H1 (cell line): ENCODE measurements around the gene OR5AC2. TPM values are rescaled to one million over a fixed set of nuclear protein-coding genes. Genes with fewer than 3 reads are reported as not detected.

Experiments
- CTCF ChIA-PET: fragments of 300-600 bp; sonication (Branson Sonifier 250); formaldehyde crosslinking; loops from one replicate; lab custom pipeline; 2021; ENCODE audit not compliant: partially characterized antibody; lab: Charles Lee
- POLR2A ChIA-PET: fragments of 300-600 bp; sonication (Branson Sonifier 250); formaldehyde crosslinking; loops from one replicate; lab custom pipeline; 2021; ENCODE audit warnings: inconsistent platforms; ENCODE audit not compliant: partially characterized antibody; lab: Charles Lee
- DNase-seq, 2 experiments: peaks; one replicate each; pipeline versions ENCODE4 v3.0.0 to v3.0.0-alpha.2; 2010 to 2022; ENCODE audit warnings: low spot score in 2 of 2, low read depth in 1 of 2, mixed read lengths in 1 of 2
- FAIRE-seq: peaks from 2 replicates; lab custom pipeline; 2011; peaks lifted over from hg19 to GRCh38; lab: Jason Lieb, UNC
- H2AFZ ChIP-seq: 2 replicates; pipeline ENCODE4 v1.8.1; 2012; ENCODE audit warnings: low read length, inconsistent platforms
- H2AK5ac ChIP-seq: 2 replicates; pipeline ENCODE4 v1.6.1; 2013; ENCODE audit warnings: low read depth, low read length
- H2BK120ac ChIP-seq: replicated peaks from 2 replicates; pipeline ENCODE3; 2013; ENCODE audit warnings: low read depth, low read length, inconsistent platforms
- H2BK12ac ChIP-seq: 2 replicates; pipeline ENCODE4 v1.6.1; 2013; ENCODE audit warnings: low read depth, low read length
- H2BK15ac ChIP-seq: 2 replicates; pipeline ENCODE4 v1.6.1; 2013; ENCODE audit warnings: low read length
- H2BK20ac ChIP-seq: 2 replicates; pipeline ENCODE4 v1.6.1; 2013; ENCODE audit warnings: low read length
- H2BK5ac ChIP-seq: 2 replicates; pipeline ENCODE4 v1.6.1; 2013; ENCODE audit warnings: low read depth, low read length
- H3K14ac ChIP-seq: 2 replicates; pipeline ENCODE4 v1.6.1; 2013; ENCODE audit warnings: inconsistent platforms; ENCODE audit not compliant: insufficient read length
- H3K18ac ChIP-seq: 2 replicates; pipeline ENCODE4 v1.6.1; 2013; ENCODE audit warnings: low read length; ENCODE audit errors: extremely low read depth
- H3K23ac ChIP-seq: 2 replicates; pipeline ENCODE4 v1.6.1; 2013; ENCODE audit warnings: inconsistent platforms; ENCODE audit not compliant: insufficient read length
- H3K23me2 ChIP-seq: 2 replicates; pipeline ENCODE4 v1.6.1; 2013; ENCODE audit warnings: low read depth, low read length
- H3K27ac ChIP-seq: 2 replicates; pipeline ENCODE4 v1.6.1; 2011; ENCODE audit warnings: low read depth, low read length, inconsistent platforms
- H3K27me3 ChIP-seq, 4 experiments: replicated peaks in 1 of 4; 1 replicate in 1 of 4; 2 replicates in 3 of 4; pipeline versions ENCODE4 v1.6.1 to v1.8.1; 2011 to 2013; ENCODE audit warnings: low read length in 3 of 4, mild to moderate bottlenecking in 3 of 4, inconsistent platforms in 2 of 4, mixed read lengths in 2 of 4, moderate library complexity in 1 of 4; ENCODE audit not compliant: control insufficient read depth in 3 of 4, insufficient read depth in 3 of 4; ENCODE audit errors: extremely low read depth in 1 of 4
- H3K36me3 ChIP-seq, 4 experiments: 2 replicates each; pipeline versions ENCODE4 v1.6.1 to v1.8.1; 2011 to 2013; ENCODE audit warnings: mild to moderate bottlenecking in 4 of 4, low read length in 3 of 4, moderate library complexity in 2 of 4, control low read depth in 1 of 4, inconsistent platforms in 1 of 4; ENCODE audit not compliant: insufficient read depth in 4 of 4, control insufficient read depth in 2 of 4
- H3K4ac ChIP-seq: replicated peaks from 2 replicates; pipeline ENCODE3; 2013; ENCODE audit warnings: low read length, low read depth, mixed read lengths, inconsistent platforms; ENCODE audit not compliant: insufficient read length
- H3K4me1 ChIP-seq, 4 experiments: replicated peaks in 1 of 4; 1 replicate in 1 of 4; 2 replicates in 3 of 4; pipeline versions ENCODE4 v1.6.1 to v1.8.1; 2011 to 2013; ENCODE audit warnings: low read length in 3 of 4, inconsistent platforms in 2 of 4, mixed read lengths in 1 of 4; ENCODE audit not compliant: insufficient read depth in 4 of 4, control insufficient read depth in 3 of 4
- H3K4me2 ChIP-seq, 2 experiments: 2 replicates each; pipeline versions ENCODE4 v1.6.1 to v1.8.1; 2011 to 2013; ENCODE audit warnings: low read depth in 2 of 2, low read length in 2 of 2, control low read depth in 1 of 2, inconsistent platforms in 1 of 2, mild to moderate bottlenecking in 1 of 2; ENCODE audit not compliant: insufficient read depth in 1 of 2
- H3K4me3 ChIP-seq, 4 experiments: fragments of 200-600, 300-600 bp in 1 of 4; sonication (generic), shearing (Covaris generic), sonication (Bioruptor Twin) in 1 of 4; 2 replicates each; pipeline versions ENCODE4 v1.5.1 to v1.8.1; 2011 to 2016; ENCODE audit warnings: low read length in 4 of 4, low read depth in 3 of 4, control low read depth in 2 of 4, inconsistent platforms in 2 of 4, mild to moderate bottlenecking in 2 of 4, mixed read lengths in 1 of 4, moderate library complexity in 1 of 4; ENCODE audit not compliant: insufficient read depth in 2 of 4; ENCODE audit errors: extremely low read depth in 1 of 4
- H3K56ac ChIP-seq: replicated peaks from 2 replicates; pipeline ENCODE3; 2013; ENCODE audit warnings: low read depth, mild to moderate bottlenecking, mixed read lengths, low read length, inconsistent platforms; ENCODE audit not compliant: insufficient read length
- H3K79me1 ChIP-seq: 2 replicates; pipeline ENCODE4 v1.6.1; 2013; ENCODE audit warnings: low read depth, low read length, control low read depth
- H3K79me2 ChIP-seq, 2 experiments: 2 replicates each; pipeline versions ENCODE4 v1.6.1 to v1.8.1; 2012 to 2013; ENCODE audit warnings: low read length in 2 of 2, mild to moderate bottlenecking in 2 of 2, inconsistent platforms in 1 of 2; ENCODE audit not compliant: insufficient read depth in 2 of 2, control insufficient read depth in 1 of 2
- H3K9ac ChIP-seq, 4 experiments: replicated peaks in 1 of 4; 1 replicate in 1 of 4; 2 replicates in 3 of 4; pipeline versions ENCODE4 v1.6.1 to v1.8.1; 2011 to 2013; ENCODE audit warnings: low read depth in 3 of 4, low read length in 3 of 4, control low read depth in 2 of 4, mild to moderate bottlenecking in 2 of 4, moderate library complexity in 2 of 4, inconsistent platforms in 1 of 4; ENCODE audit errors: extremely low read depth in 1 of 4
- H3K9me3 ChIP-seq, 2 experiments: 2 replicates each; pipeline versions ENCODE4 v1.6.1 to v1.8.1; 2012 to 2013; ENCODE audit warnings: mild to moderate bottlenecking in 2 of 2, moderate library complexity in 2 of 2, control low read depth in 1 of 2, inconsistent platforms in 1 of 2, low read depth in 1 of 2, low read length in 1 of 2, mixed read lengths in 1 of 2; ENCODE audit not compliant: insufficient read depth in 2 of 2
- H4K20me1 ChIP-seq, 2 experiments: replicated peaks in 1 of 2; 2 replicates each; pipeline versions ENCODE3 to v1.8.1; 2011 to 2013; ENCODE audit warnings: inconsistent platforms in 2 of 2, low read length in 2 of 2, mild to moderate bottlenecking in 1 of 2; ENCODE audit not compliant: insufficient read depth in 2 of 2, control insufficient read depth in 1 of 2
- H4K5ac ChIP-seq: 2 replicates; pipeline ENCODE4 v1.6.1; 2013; ENCODE audit warnings: low read length, low read depth, mixed read lengths, inconsistent platforms; ENCODE audit not compliant: insufficient read length
- H4K8ac ChIP-seq: 2 replicates; pipeline ENCODE4 v1.8.0; 2013; ENCODE audit warnings: mild to moderate bottlenecking, moderate library complexity, low read length, inconsistent platforms; ENCODE audit not compliant: insufficient read depth; ENCODE audit errors: extremely low read depth
- H4K91ac ChIP-seq: replicated peaks from 2 replicates; pipeline ENCODE3; 2013; ENCODE audit warnings: low read length, mixed read lengths, inconsistent platforms; ENCODE audit not compliant: insufficient read length
- ATF3 ChIP-seq: IDR thresholded peaks from 2 replicates; pipeline ENCODE4 v1.6.1; 2011; ENCODE audit warnings: low read depth, mild to moderate bottlenecking, low read length; ENCODE audit not compliant: insufficient read depth
- CBX5 ChIP-seq: fragments of 300-800, 300-1000 bp; sonication (generic); IDR thresholded peaks from 2 replicates; pipeline ENCODE4 v1.7.1; 2016; ENCODE audit warnings: antibody characterized with exemption, low read length, low read depth
- E2F6 ChIP-seq: IDR thresholded peaks from 2 replicates; pipeline ENCODE4 v1.6.1; 2012; ENCODE audit warnings: inconsistent platforms
- EZH2 ChIP-seq: fragments of 200-600 bp; sonication (generic); IDR thresholded peaks from 2 replicates; pipeline ENCODE4 v1.7.1; 2012; ENCODE audit warnings: low read depth, mild to moderate bottlenecking, moderate library complexity, low read length, inconsistent platforms; ENCODE audit not compliant: severe bottlenecking
- GABPA ChIP-seq: IDR thresholded peaks from 2 replicates; pipeline ENCODE4 v1.6.1; 2011; ENCODE audit warnings: mild to moderate bottlenecking, low read length, moderate library complexity, borderline replicate concordance; ENCODE audit not compliant: insufficient read depth
- GTF2F1 ChIP-seq: IDR thresholded peaks from 2 replicates; pipeline ENCODE4 v1.6.1; 2012; ENCODE audit warnings: low read depth, low read length, improper control_type of control experiment, borderline replicate concordance
- JUN ChIP-seq: IDR thresholded peaks from 2 replicates; pipeline ENCODE4 v1.6.1; 2011; ENCODE audit warnings: low read depth, mild to moderate bottlenecking, improper control_type of control experiment, low read length
- KDM5A ChIP-seq: fragments of 200-600 bp; IDR thresholded peaks from 2 replicates; pipeline ENCODE4 v1.7.1; 2012; ENCODE audit warnings: mild to moderate bottlenecking, low read length, inconsistent platforms, mixed read lengths
- NANOG ChIP-seq: IDR thresholded peaks from 2 replicates; pipeline ENCODE4 v1.6.1; 2011; ENCODE audit warnings: low read length, low read depth, mild to moderate bottlenecking, inconsistent platforms; ENCODE audit not compliant: insufficient read depth, poor library complexity, severe bottlenecking
- RAD21 ChIP-seq, 2 experiments: IDR thresholded peaks in 1 of 2; conservative IDR thresholded peaks in 1 of 2; 2 replicates each; pipeline ENCODE4 v1.6.1; 2011; ENCODE audit warnings: low read depth in 2 of 2, low read length in 2 of 2, improper control_type of control experiment in 1 of 2, inconsistent platforms in 1 of 2, mild to moderate bottlenecking in 1 of 2, moderate library complexity in 1 of 2
- SP1 ChIP-seq: IDR thresholded peaks from 2 replicates; pipeline ENCODE4 v1.6.1; 2011; ENCODE audit warnings: low read depth, low read length
- SP4 ChIP-seq: IDR thresholded peaks from 2 replicates; pipeline ENCODE4 v1.6.1; 2012; ENCODE audit warnings: low read length, inconsistent platforms
- SRF ChIP-seq: IDR thresholded peaks from 2 replicates; pipeline ENCODE4 v1.6.1; 2011; ENCODE audit warnings: mild to moderate bottlenecking, low read depth, low read length, moderate library complexity
- WGBS, 2 experiments: shearing (Covaris generic) in 1 of 2; methylation state at CpG; one replicate each; pipeline versions ENCODE4 v1.1.6 to v1.1.7; 2013 to 2015; ENCODE audit warnings: low lambda C conversion rate in 2 of 2, mixed read lengths in 2 of 2, inconsistent platforms in 1 of 2, low coverage in 1 of 2, missing lambda C conversion rate in 1 of 2; ENCODE audit not compliant: insufficient replicate concordance in 2 of 2, insufficient coverage in 1 of 2, insufficient read length in 1 of 2; ENCODE audit errors: extremely low coverage in 1 of 2, missing lambda C conversion rate in 1 of 2; 5-methylcytosine and 5-hydroxymethylcytosine counted together
- polyA plus RNA-seq, 7 experiments: library from polyadenylated mRNA; depleted of rRNA in 3 of 7; stranded (reverse) in 5 of 7; unstranded in 2 of 7; fragments of >200 nt in 5 of 7; fragments of 200-250 nt in 2 of 7; gene quantifications; 1 replicate in 5 of 7; 2 replicates in 1 of 7; 4 replicates in 1 of 7; pipeline versions ENCODE4 v1.2.1 to v1.2.3, GENCODE V29; 2011 to 2013; ENCODE audit warnings: missing spikeins in 2 of 7, mixed read lengths in 2 of 7
- total RNA-seq: library from RNA; stranded (reverse); fragmentation: NEBNext Ultra II Directional; extraction: Animal tissue kit (Norgen Biotek cat#: 25700); gene quantifications from 2 replicates; pipeline ENCODE4 v1.2.1, GENCODE V29; 2021

OR5AC2 gene
- total and polyA plus RNA-seq, 2 of the 8 experiments (the other 6 are each of a cell fraction or from before 2014, with no cell fraction given), result not detected

GRCh38 chr3:98115717-98116116 lies 28.7 kb downstream of the OR5AC2 start:
- Histone ChIP-seq H4K8ac (no peak overlapping the region), H3K18ac (no peak overlapping the region), H3K56ac (no peak overlapping the region), H2BK20ac (no peak overlapping the region), H3K4me3 (no peak overlapping the region), H3K14ac (no peak overlapping the region), H3K4ac (no peak overlapping the region), H4K20me1 (no peaks in the 10 kb centered on the region), H4K5ac (no peak overlapping the region), H3K23me2 (no peaks in the 10 kb centered on the region), H3K27me3 (no peaks in the 10 kb centered on the region), H3K27ac (no peak overlapping the region), H3K79me2 (no peaks in the 10 kb centered on the region), H2AK5ac (no peak overlapping the region), H3K9ac (no peak overlapping the region), H3K4me2 (no peak overlapping the region), H4K91ac (no peak overlapping the region), H3K79me1 (no peaks in the 10 kb centered on the region), H3K23ac (no peak overlapping the region), H2AFZ (no peak overlapping the region), H2BK120ac (no peak overlapping the region), H3K4me1 (no peaks in the 10 kb centered on the region), H2BK5ac (no peak overlapping the region), H2BK12ac (no peak overlapping the region), H3K36me3 (no peaks in the 10 kb centered on the region), H3K9me3 (peaks cover 11 to 15% of the 10 kb centered on the region in 2 experiments; a peak in 3 of 4 replicates), H2BK15ac (no peak overlapping the region)
- CTCF ChIA-PET, result no interaction called here
- 100% methylated on average over 1 of the region's 1 CpG; no CpG with 5 or more reads in 1 of the 2 experiments for WGBS, 2 experiments
- FAIRE-seq, result no peak
- POLR2A ChIA-PET, result no interaction called here
- no peak for DNase-seq
- TF ChIP-seq GTF2F1 (no peak), RAD21 (IDR thresholded peaks at IDR 0.05 in 1 of 2, conservative IDR thresholded peaks at IDR 0.05 in 1 of 2; ENCODE audit: low read depth in 2 of 2, low read length in 2 of 2) (no peak), EZH2 (no peak), SP4 (no peak), NANOG (no peak), E2F6 (no peak), CBX5 (no peak), KDM5A (no peak), SP1 (no peak), SRF (no peak), JUN (no peak), GABPA (no peak), ATF3 (no peak)
